ENCODE measurements around the gene GRP.

The GRP gene

GRCh38 chr18:59219672-59220163 lies at the start of gene GRP:
Gene GRP (plus strand): TSS chr18:59220158. CDS start chr18:59220266, 108 bp downstream.
- no peak for DNase-seq (ENCODE audit: low spot score)

GRCh38 chr18:59172664-59173249 lies 47.2 kb upstream of the GRP start:
- no peak for DNase-seq (ENCODE audit: low spot score)

- no peak for DNase-seq (ENCODE audit: low spot score)
These were observed 42.5 kb upstream of the GRP start for GRCh38 chr18:59177485-59177884.

- DNase-seq (ENCODE audit: low spot score) = no peak
These were observed 39.7 kb upstream of the GRP start for GRCh38 chr18:59180150-59180845.

GRCh38 chr18:59182673-59183072 lies 37.3 kb upstream of the GRP start:
- no peak for DNase-seq (ENCODE audit: low spot score)

GRCh38 chr18:59189008-59189407 lies 30.9 kb upstream of the GRP start:
- DNase-seq (ENCODE audit: low spot score) = no peak

- no peak for DNase-seq (ENCODE audit: low spot score)
These were observed 30.2 kb upstream of the GRP start for GRCh38 chr18:59189746-59190145.

- DNase-seq (ENCODE audit: low spot score) = no peak
These were observed 23.7 kb upstream of the GRP start for GRCh38 chr18:59196161-59196725.

GRCh38 chr18:59197636-59198035 lies 22.3 kb upstream of the GRP start:
- no peak for DNase-seq (ENCODE audit: low spot score)

- DNase-seq (ENCODE audit: low spot score) = no peak
These were observed 21.7 kb upstream of the GRP start for GRCh38 chr18:59198215-59198614.

GRCh38 chr18:59200787-59201186 lies 19.2 kb upstream of the GRP start:
- DNase-seq (ENCODE audit: low spot score) = no peak

GRCh38 chr18:59202258-59202820 lies 17.6 kb upstream of the GRP start:
- DNase-seq (ENCODE audit: low spot score) = no peak

GRCh38 chr18:59207506-59207905 lies 12.5 kb upstream of the GRP start:
- DNase-seq (ENCODE audit: low spot score) = no peak

GRCh38 chr18:59208602-59209125 lies 11.3 kb upstream of the GRP start:
- DNase-seq (ENCODE audit: low spot score) = no peak

- DNase-seq (ENCODE audit: low spot score) = no peak
These were observed 9.7 kb upstream of the GRP start for GRCh38 chr18:59210299-59210698.

- no peak for DNase-seq (ENCODE audit: low spot score)
These were observed 8.3 kb upstream of the GRP start for GRCh38 chr18:59211629-59212028.

GRCh38 chr18:59218018-59218417 lies 1.9 kb upstream of the GRP start:
- DNase-seq (ENCODE audit: low spot score) = no peak

- DNase-seq (ENCODE audit: low spot score) = no peak
These were observed 316 bp downstream of the GRP start for GRCh38 chr18:59220164-59220783.

GRCh38 chr18:59220784-59221765 lies 1.1 kb downstream of the GRP start:
- no peak for DNase-seq (ENCODE audit: low spot score)

GRCh38 chr18:59222341-59222740 lies 2.4 kb downstream of the GRP start:
- DNase-seq (ENCODE audit: low spot score) = no peak

- DNase-seq (ENCODE audit: low spot score) = no peak
These were observed 8.4 kb downstream of the GRP start for GRCh38 chr18:59228351-59228750.

All from hematopoietic multipotent progenitor cell treated with erythropoietin and hydrocortisone succinate and interleukin-3 and kit ligand, for 15 days (in vitro differentiated cells).